ENCODE results near the gene GOLGA8T.
"Not testable (repeated sequence)": the region's sequence is repeated elsewhere in the genome, so short reads cannot be mapped to it uniquely, and the experiment has no call there.

GOLGA8T gene

GRCh38 chr15:30134751-30135150 is at the start of gene GOLGA8T:
Gene GOLGA8T (plus strand): TSS chr15:30135051. CDS start chr15:30135149, 98 bp downstream.
- DNase-seq (ENCODE audit: low read depth); H3K4me3 ChIP-seq (ENCODE audit: low read depth, low read length): not testable (repeated sequence)

- H3K4me3 ChIP-seq (ENCODE audit: low read depth, low read length); DNase-seq (ENCODE audit: low read depth): not testable (repeated sequence)
Observed at GRCh38 chr15:30097827-30098226, 37.0 kb upstream of the GOLGA8T start.

- not testable (repeated sequence) for DNase-seq (ENCODE audit: low read depth); H3K4me3 ChIP-seq (ENCODE audit: low read depth, low read length)
Observed at GRCh38 chr15:30102890-30103289, 32.0 kb upstream of the GOLGA8T start.

- H3K4me3 ChIP-seq (ENCODE audit: low read depth, low read length) = peak overlapping the region; percentile 50
- DNase-seq (ENCODE audit: low read depth) = not testable (repeated sequence)
Observed at GRCh38 chr15:30103941-30104507, 30.8 kb upstream of the GOLGA8T start.

GRCh38 chr15:30110591-30110990 is 24.3 kb upstream of the GOLGA8T start:
- not testable (repeated sequence) for H3K4me3 ChIP-seq (ENCODE audit: low read depth, low read length); DNase-seq (ENCODE audit: low read depth)

- H3K4me3 ChIP-seq (ENCODE audit: low read depth, low read length) = not testable (repeated sequence)
- DNase-seq (ENCODE audit: low read depth) = peak; percentile 17
Observed at GRCh38 chr15:30130066-30130465, 4.8 kb upstream of the GOLGA8T start.

GRCh38 chr15:30143246-30143645 is 8.4 kb downstream of the GOLGA8T start:
- H3K4me3 ChIP-seq (ENCODE audit: low read depth, low read length); DNase-seq (ENCODE audit: low read depth): not testable (repeated sequence)

- DNase-seq (ENCODE audit: low read depth); H3K4me3 ChIP-seq (ENCODE audit: low read depth, low read length): not testable (repeated sequence)
Observed at GRCh38 chr15:30149891-30150290, 15.0 kb downstream of the GOLGA8T start.

GRCh38 chr15:30162479-30163357 is 27.9 kb downstream of the GOLGA8T start:
- not testable (repeated sequence) for H3K4me3 ChIP-seq (ENCODE audit: low read depth, low read length); DNase-seq (ENCODE audit: low read depth)

- not testable (repeated sequence) for DNase-seq (ENCODE audit: low read depth); H3K4me3 ChIP-seq (ENCODE audit: low read depth, low read length)
Observed at GRCh38 chr15:30163759-30164158, 28.9 kb downstream of the GOLGA8T start.

- DNase-seq (ENCODE audit: low read depth); H3K4me3 ChIP-seq (ENCODE audit: low read depth, low read length): not testable (repeated sequence)
Observed at GRCh38 chr15:30164257-30164656, 29.4 kb downstream of the GOLGA8T start.

- not testable (repeated sequence) for DNase-seq (ENCODE audit: low read depth); H3K4me3 ChIP-seq (ENCODE audit: low read depth, low read length)
Observed at GRCh38 chr15:30167403-30167802, 32.6 kb downstream of the GOLGA8T start.

GRCh38 chr15:30167886-30168285 is 33.0 kb downstream of the GOLGA8T start:
- not testable (repeated sequence) for H3K4me3 ChIP-seq (ENCODE audit: low read depth, low read length); DNase-seq (ENCODE audit: low read depth)

- not testable (repeated sequence) for H3K4me3 ChIP-seq (ENCODE audit: low read depth, low read length); DNase-seq (ENCODE audit: low read depth)
Observed at GRCh38 chr15:30171452-30171851, 36.6 kb downstream of the GOLGA8T start.

- H3K4me3 ChIP-seq (ENCODE audit: low read depth, low read length) = not testable (repeated sequence)
- DNase-seq (ENCODE audit: low read depth) = peak; percentile 3
- TF ChIP-seq CTCF (conservative IDR thresholded peaks at IDR 0.05; ENCODE audit: low read depth, low read length) = peak; percentile 20
Observed at GRCh38 chr15:30173041-30173608, 38.3 kb downstream of the GOLGA8T start.

- DNase-seq (ENCODE audit: low read depth); H3K4me3 ChIP-seq (ENCODE audit: low read depth, low read length): not testable (repeated sequence)
Observed at GRCh38 chr15:30175291-30175690, 40.4 kb downstream of the GOLGA8T start.

GRCh38 chr15:30176613-30177012 is 41.8 kb downstream of the GOLGA8T start:
- not testable (repeated sequence) for DNase-seq (ENCODE audit: low read depth); H3K4me3 ChIP-seq (ENCODE audit: low read depth, low read length)

- H3K4me3 ChIP-seq (ENCODE audit: low read depth, low read length) = not testable (repeated sequence)
Observed at GRCh38 chr15:30179814-30180213, 45.0 kb downstream of the GOLGA8T start.

More at GRCh38 chr15:30179814-30180213, 45.0 kb downstream of the GOLGA8T start:
- DNase-seq (ENCODE audit: low read depth) = not testable (repeated sequence)

Measured in choroid plexus epithelial cell (primary cell).